ENCODE measurements around the gene GOLGA3.

- no peak for TF ChIP-seq POLR2A (IDR thresholded peaks at IDR 0.05; ENCODE audit: low read depth, low read length)
- TF ChIP-seq SPI1 (IDR thresholded peaks at IDR 0.05; ENCODE audit: low read depth, low read length), result no peak
These were observed 24.2 kb downstream of the GOLGA3 start for GRCh38 chr12:132804426-132804861.

Measured in GM12891 (cell line).